HUES48 (cell line): ENCODE data around the gene PGF.

Source experiments
- H3K27ac ChIP-seq: one replicate; pipeline ENCODE4 v1.7.0; 2013; ENCODE audit warnings: low read depth, low read length, inconsistent platforms
- H3K27me3 ChIP-seq: 2 replicates; pipeline ENCODE4 v1.6.1; 2013; ENCODE audit warnings: mild to moderate bottlenecking, low read length; ENCODE audit not compliant: control insufficient read depth, insufficient read depth
- H3K36me3 ChIP-seq: 2 replicates; pipeline ENCODE4 v1.6.1; 2013; ENCODE audit warnings: low read length; ENCODE audit not compliant: control insufficient read depth, insufficient read depth
- H3K4me1 ChIP-seq: 2 replicates; pipeline ENCODE4 v1.6.1; 2013; ENCODE audit warnings: mild to moderate bottlenecking, low read length; ENCODE audit not compliant: control insufficient read depth, insufficient read depth
- H3K4me3 ChIP-seq: 2 replicates; pipeline ENCODE4 v1.5.1; 2013; ENCODE audit warnings: mild to moderate bottlenecking, low read depth, low read length
- H3K9ac ChIP-seq: 2 replicates; pipeline ENCODE4 v1.6.1; 2013; ENCODE audit warnings: mild to moderate bottlenecking, low read depth, low read length, moderate library complexity
- H3K9me3 ChIP-seq: 2 replicates; pipeline ENCODE4 v1.6.1; 2013; ENCODE audit warnings: low read length; ENCODE audit not compliant: control insufficient read depth, insufficient read depth

Gene PGF

DNA sequence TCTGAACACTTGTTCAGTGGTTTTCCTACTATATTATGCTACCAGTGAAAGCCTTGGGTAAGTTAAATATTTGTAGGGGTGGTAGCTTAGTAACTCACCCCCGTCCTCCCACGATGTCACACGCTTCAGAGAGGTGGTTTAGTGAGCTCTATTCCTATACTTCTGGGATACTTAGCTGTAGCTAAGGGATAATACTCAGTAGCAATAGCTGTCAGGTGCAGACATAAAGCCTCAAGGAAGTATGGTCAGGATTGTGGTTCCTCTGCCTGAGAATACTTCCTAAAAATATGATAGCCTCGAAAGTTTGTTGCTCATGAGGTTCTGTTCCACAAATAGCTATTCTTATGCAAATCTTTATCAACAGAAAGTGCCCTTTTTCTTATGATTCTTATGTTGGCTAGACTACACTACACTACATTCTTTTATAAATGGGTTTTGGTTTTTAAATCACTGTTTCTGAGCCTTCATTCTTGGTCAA, 61.7 kb downstream of the PGF start:
- Histone ChIP-seq H3K4me3 (no peak overlapping the region), H3K4me1 (0 out of 2 replicates have a peak, but pooled peaks cover 2% of the 10 kb centered on the region), H3K27me3 (no peaks in the 10 kb centered on the region), H3K9ac (no peak overlapping the region), H3K27ac (no peak overlapping the region), H3K9me3 (no peaks in the 10 kb centered on the region), H3K36me3 (peaks cover 95% of the 10 kb centered on the region)

DNA sequence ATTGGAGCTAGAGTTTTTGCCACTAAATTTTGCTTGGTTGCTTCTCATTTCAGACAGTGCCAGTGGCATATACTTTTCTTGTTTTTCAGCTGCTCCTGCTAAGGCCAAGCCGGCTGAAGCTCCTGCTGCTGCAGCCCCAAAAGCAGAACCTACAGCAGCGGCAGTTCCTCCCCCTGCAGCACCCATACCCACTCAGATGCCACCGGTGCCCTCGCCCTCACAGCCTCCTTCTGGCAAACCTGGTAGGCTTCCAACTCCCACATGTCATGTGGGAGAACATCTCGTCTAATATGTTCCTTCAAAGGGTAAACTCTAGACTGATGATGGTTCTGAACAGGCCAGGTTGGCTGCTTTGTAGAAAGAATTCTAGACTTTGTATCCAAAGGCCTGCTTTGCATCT, 62.7 kb downstream of the PGF start:
- H3K27me3 ChIP-seq: no peaks in the 10 kb centered on the region
- H3K36me3 ChIP-seq: peaks cover 94% of the 10 kb centered on the region
- H3K27ac ChIP-seq: no peak overlapping the region
- H3K9ac ChIP-seq: no peak overlapping the region
- 0 out of 2 replicates have a peak, but pooled peaks cover 11% of the 10 kb centered on the region for H3K4me1 ChIP-seq
- H3K4me3 ChIP-seq: no peak overlapping the region
- H3K9me3 ChIP-seq: no peaks in the 10 kb centered on the region

DNA sequence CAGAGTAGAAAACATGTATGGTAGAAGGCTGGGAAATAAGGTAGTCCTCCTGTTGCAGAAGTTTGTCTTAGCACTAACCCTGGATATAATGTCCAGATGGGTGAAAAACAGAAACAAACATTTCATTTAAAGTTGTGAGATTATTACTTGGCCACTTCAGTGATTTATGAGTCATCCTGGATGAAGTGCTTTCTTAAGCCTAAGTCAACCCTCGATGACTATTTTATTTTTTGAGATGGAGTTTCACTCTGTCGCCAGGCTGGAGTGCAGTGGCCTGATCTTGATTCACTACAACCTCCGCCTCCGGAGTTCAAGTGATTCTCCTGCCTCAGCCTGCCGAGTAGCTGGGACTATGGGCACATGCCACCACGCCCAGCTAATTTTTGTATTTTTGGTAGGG, 63.5 kb downstream of the PGF start:
- peaks cover 94% of the 10 kb centered on the region for H3K36me3 ChIP-seq
- H3K9me3 ChIP-seq: no peaks in the 10 kb centered on the region
- no peak overlapping the region for H3K27ac ChIP-seq

More for the DNA sequence above, 63.5 kb downstream of the PGF start:
- Histone ChIP-seq H3K9ac (no peak overlapping the region), H3K4me3 (no peak overlapping the region), H3K4me1 (peaks cover 18% of the 10 kb centered on the region), H3K27me3 (no peaks in the 10 kb centered on the region)
